GM13976 (cell line): ENCODE data around the gene WDR54.
"Not testable (repeated sequence)": the region's sequence is repeated elsewhere in the genome, so short reads cannot be mapped to it uniquely, and the experiment has no call there.

Experiments used
- DNase-seq: peaks from one replicate; pipeline ENCODE4 v3.0.0; 2012; ENCODE audit warnings: low spot score
- CTCF ChIP-seq: IDR thresholded peaks from 2 replicates; pipeline ENCODE4 v1.5.1; 2012; ENCODE audit warnings: borderline replicate concordance, mild to moderate bottlenecking; ENCODE audit not compliant: insufficient read depth; ENCODE audit errors: extremely low read depth, missing control alignments, control extremely low read depth
- in situ Hi-C: fragments of 300-500 bp; cut with MboI; formaldehyde crosslinking; loops from one replicate; pipeline ENCODE4 v1.12.0; 2022; ENCODE audit warnings: low sequenced_read_pairs, mixed read lengths, inconsistent platforms; ENCODE audit not compliant: unreplicated experiment

WDR54 gene

GRCh38 chr2:74461187-74462053 is 39.9 kb downstream of the WDR54 start:
- DNase-seq, result no peak
- in situ Hi-C loops, result no loop called here
- TF ChIP-seq CTCF, result peak; percentile 14

- TF ChIP-seq CTCF, result no peak
- in situ Hi-C loops, result no loop called here
- no peak for DNase-seq
Observed at GRCh38 chr2:74462054-74462785, 40.7 kb downstream of the WDR54 start.

GRCh38 chr2:74462786-74463105 is 41.2 kb downstream of the WDR54 start:
- no peak for TF ChIP-seq CTCF
- in situ Hi-C loops, result no loop called here
- DNase-seq, result no peak

GRCh38 chr2:74464406-74464805 is 42.9 kb downstream of the WDR54 start:
- no peak for TF ChIP-seq CTCF
- in situ Hi-C loops, result no loop called here
- DNase-seq, result no peak

- in situ Hi-C loops, DNase-seq: not testable (repeated sequence)
Observed at GRCh38 chr2:74470742-74471141, 49.2 kb downstream of the WDR54 start.

GRCh38 chr2:74471332-74472065 is 50.0 kb downstream of the WDR54 start:
- no peak for DNase-seq
- TF ChIP-seq CTCF, result no peak
- in situ Hi-C loops, result no loop called here
